GM21515 (cell line): Measurements from ENCODE around the gene FAM107B.
"Not testable (repeated sequence)": the region's sequence is repeated elsewhere in the genome, so short reads cannot be mapped to it uniquely, and the experiment has no call there.

Experiments used
- ATAC-seq: cut with Tn5 transposase; IDR thresholded peaks from one replicate; pipeline ENCODE4 v1.9.1; 2021; ENCODE audit not compliant: unreplicated experiment

FAM107B gene

DNA sequence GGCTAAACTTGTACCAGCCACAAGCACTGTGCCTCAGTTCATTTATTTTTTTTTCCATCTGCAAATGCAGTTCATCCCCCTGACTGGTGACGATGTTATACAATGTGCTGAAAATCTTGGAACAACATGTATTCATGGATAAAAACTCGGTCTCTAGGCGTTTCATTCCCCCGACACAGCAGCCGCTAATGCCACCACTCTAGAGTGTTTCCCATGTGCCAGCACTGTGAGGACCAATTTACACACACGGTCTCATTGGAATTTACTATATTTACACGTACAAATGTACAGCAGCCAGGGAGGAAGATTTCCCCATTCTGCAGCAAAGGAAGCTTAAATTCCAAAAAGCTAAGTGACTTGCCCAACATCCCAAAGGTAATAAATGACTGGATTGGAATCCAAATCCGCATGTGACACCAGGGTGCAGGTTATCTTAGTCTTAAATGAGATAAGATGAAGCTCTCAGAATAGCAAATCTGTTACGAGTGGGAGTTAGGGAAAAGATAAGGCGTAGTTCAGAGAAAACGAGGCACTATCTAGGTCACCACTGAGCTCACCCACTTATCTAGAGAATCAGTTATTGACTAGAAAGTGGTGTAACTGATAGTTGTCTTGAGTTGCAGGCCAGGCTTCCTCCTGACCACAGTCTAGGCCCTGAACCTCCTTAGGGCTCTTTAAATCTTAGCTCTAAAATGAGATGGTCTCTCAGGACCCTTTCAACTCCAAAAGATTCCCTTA, 36.7 kb downstream of the FAM107B start:
- no peak for ATAC-seq

DNA sequence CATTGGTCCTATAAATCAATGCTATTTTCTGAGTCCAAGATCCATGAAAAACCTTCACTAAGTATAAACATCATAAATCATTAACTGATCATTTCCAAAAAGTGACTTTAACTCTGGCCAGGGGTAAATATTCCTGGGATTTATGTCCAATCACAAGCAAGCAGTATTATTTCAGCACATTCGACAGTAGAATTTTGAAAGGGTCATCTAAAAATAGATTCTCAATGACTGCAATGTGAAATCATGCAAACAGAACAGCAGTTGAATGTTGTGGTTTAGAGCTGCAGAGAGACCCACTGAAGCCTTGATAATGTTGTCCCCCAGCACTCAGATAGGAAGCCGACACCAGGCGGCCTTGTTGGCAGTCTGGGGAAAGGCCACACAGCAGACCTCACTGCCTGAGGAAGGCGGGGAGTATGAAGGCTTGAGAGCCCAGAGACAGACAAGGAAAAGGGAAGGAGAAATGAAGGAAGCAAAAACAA, 38.1 kb downstream of the FAM107B start:
- ATAC-seq: no peak

- ATAC-seq: no peak
Observed at GRCh38 chr10:14736043-14736442, 38.7 kb downstream of the FAM107B start.

DNA sequence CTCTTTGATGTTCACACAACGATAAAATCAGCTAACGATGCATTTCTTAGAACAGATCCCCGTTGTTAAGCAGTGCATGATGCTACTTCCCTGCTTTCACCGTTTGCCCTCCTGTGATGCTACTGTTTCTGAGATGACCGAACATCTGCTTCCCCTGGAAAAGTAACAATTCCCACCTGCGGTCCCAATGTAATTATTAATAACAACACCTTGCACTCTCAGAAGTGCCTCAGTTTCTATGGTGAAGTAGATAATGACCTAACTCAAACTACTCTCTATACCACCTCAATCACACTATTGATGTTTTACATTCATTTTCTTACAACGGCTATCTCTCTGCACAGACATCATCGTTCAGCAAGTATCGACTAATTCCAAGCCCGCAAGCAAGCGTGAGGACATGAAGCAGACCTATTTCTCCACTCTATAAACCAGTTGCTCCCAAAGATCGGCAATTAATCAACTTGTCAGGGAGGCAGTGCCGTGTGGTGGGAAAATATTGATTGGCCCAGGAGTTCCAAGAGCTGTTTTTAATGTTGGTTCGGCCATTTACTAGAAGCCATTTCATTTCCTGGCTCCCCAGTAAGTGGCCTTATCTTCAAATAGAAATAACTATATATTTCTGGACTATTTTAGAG, 42.7 kb downstream of the FAM107B start:
- no peak for ATAC-seq

- no peak for ATAC-seq
Observed at GRCh38 chr10:14728346-14728745, 46.4 kb downstream of the FAM107B start.

- ATAC-seq: no peak
Observed at GRCh38 chr10:14727924-14728323, 46.8 kb downstream of the FAM107B start.

DNA sequence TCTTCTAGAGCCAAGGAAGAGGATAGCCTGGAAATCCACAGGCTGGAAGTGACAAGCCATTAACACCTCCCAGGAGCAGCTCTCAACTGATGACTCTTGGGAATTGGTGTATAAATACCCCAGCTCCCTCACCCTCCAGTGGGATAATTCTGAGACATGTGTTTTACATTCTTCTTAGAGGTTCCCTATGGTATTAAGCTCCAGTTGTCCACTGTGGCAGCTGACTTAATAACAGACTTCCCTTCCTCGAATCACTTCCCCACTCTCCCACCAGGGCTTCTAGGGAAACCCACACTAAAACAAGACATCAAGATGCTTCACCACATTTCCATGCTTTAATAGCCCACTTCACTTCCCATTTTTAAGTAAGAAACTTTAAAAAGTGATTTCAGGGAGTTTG, 47.2 kb downstream of the FAM107B start:
- ATAC-seq: no peak

GRCh38 chr10:14724931-14725330, 49.8 kb downstream of the FAM107B start:
- ATAC-seq: no peak

- no peak for ATAC-seq
Observed at GRCh38 chr10:14723052-14723689, 51.5 kb downstream of the FAM107B start.

- ATAC-seq: no peak
Observed at GRCh38 chr10:14717552-14717951, 57.1 kb downstream of the FAM107B start.

DNA sequence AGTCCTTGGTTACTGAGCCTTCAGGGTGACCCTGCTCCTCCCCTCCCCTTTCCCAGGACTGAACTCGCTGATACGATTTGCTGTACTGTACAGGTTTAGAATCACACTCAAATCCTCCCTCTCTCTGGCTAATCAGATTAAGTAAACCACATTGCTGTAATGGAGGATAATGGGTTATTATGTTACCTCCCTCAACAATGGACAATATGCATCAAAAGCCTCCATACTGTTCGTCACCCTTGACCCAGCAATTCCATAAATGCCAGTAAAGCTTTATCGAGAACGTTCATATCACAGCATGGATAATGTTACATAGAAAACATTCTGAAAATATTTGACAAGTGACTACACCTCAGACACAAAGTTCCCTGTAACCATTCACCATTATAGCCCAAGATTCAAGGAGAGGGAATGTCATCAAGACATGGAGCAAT, 61.7 kb downstream of the FAM107B start:
- no peak for ATAC-seq

DNA sequence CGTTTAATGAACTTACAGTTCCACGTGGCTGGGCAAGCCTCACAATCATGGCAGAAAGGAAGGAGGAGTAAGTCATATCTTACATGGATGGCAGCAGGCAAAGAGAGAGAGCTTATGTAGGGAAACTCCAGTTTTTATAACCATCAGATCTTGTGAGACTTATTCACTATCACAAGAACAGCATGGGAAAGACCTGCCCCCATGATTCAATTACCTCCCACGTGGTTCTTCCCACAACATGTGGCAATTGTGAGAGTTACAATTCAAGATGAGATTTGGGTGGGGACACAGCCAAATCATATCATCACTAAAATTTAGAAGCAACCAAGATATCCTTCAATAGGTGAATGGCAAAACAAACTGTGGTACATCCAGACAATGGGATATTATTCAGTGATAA, 65.4 kb downstream of the FAM107B start:
- not testable (repeated sequence) for ATAC-seq

- no peak for ATAC-seq
Observed at GRCh38 chr10:14707481-14707880, 67.2 kb downstream of the FAM107B start.

- no peak for ATAC-seq
Observed at GRCh38 chr10:14705548-14706230, 69.0 kb downstream of the FAM107B start.

DNA sequence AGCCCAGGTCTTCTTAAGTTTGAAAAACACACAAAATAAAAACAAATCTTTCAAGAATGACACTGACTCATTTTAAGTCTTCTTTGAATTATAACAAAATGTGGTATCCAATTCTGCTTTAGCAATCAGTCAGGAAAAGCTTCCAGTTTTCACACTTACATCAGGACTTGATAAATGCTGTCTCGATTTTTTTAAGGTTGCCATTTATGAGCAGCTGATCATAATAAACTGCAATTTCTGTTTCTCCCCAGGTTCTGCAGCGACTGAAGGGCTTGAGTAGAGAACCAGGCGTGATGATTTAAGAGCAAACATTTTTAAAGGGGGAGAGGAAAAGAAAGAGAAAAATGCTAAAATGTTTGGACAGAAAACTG, 71.1 kb downstream of the FAM107B start:
- no peak for ATAC-seq

GRCh38 chr10:14701466-14701865, 73.2 kb downstream of the FAM107B start:
- no peak for ATAC-seq

GRCh38 chr10:14700546-14700945, 74.2 kb downstream of the FAM107B start:
- no peak for ATAC-seq

- ATAC-seq: no peak
Observed at GRCh38 chr10:14699482-14699881, 75.2 kb downstream of the FAM107B start.

DNA sequence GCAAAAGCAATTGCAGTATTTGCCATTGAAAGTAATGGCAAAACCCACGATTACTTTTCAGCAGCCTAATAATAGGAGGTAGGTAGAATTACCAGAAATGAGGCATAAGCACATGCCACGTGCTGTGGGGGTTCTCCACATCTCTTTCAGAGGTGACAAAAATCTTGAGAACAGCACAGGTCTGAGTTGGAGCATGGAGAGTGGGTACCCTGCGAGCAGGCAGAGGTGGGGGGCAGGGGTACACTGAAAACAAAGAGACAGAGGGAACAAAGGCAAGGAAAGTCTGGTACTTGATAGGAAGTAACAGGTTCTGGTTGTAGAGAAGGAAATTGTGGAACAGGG, 75.9 kb downstream of the FAM107B start:
- no peak for ATAC-seq

DNA sequence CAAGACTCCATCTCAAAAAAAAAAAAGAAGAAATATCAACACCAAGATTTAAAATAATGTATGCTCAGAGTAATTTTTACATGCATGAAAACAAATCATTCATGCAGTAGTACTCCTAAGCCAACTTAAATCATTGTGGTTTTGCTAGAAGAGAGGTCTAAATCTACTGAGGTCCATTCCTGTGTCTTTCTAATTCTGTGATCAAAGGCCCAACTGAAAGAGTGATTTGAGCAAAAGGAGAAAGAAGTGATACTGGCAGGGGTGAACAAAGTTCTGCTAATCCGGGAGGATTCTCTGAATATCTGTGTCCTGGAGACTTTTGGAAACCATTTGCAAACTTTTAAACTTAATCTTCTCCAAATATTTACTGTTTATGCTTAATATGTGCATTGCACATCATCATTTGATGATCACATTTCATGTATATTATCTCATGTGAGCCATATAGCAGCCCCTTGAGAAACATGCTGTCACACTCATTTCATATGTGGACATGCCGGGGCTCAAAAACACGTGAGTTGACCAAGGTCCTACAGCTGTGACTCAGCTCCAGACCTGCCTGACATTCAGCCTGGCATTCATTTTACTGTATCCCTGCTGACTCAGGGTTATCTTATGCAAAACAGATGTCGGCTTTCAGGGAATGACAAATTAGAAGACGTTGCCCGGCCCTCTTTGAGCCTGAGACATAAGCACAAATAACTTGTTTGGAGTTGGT, 76.4 kb downstream of the FAM107B start:
- no peak for ATAC-seq

DNA sequence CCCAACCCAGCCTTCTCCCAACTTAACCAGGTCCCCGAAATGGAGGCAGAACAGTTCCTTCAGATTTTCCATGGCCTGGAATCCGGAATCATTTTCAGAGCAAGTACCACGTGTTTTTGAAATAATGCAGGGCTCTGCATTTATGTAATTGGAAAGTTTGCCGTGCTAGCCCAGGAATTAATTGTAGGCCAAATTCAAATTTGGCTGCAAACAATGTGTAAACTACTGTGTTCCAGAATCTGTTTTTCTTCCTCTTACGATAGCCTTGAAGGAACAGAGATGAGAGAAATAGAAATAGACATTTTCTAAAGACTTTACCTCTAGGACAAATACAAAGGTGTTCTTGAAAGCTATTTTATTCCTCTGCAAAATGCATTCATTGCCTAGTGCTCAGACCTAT, 77.4 kb downstream of the FAM107B start:
- no peak for ATAC-seq
